ENCODE data around the gene GTF2H2. TPM values are rescaled to one million over a fixed set of nuclear protein-coding genes. Genes with fewer than 3 reads are reported as not detected.
A peak's percentile ranks its signal among the peaks of the same experiment; 100 is the strongest.
"Not testable (repeated sequence)": the region's sequence is repeated elsewhere in the genome, so short reads cannot be mapped to it uniquely, and the experiment has no call there.

GTF2H2 gene
- total RNA-seq = 37.2 and 41.1 TPM in 2 replicates

- intact Hi-C loops (cut with micrococcal nuclease); H3K4me1 Mint-ChIP-seq; H3K9me3 Mint-ChIP-seq; H3K27me3 Mint-ChIP-seq; H3K4me3 Mint-ChIP-seq; DNase-seq; H3K36me3 Mint-ChIP-seq (ENCODE audit: low read depth); H3K27ac Mint-ChIP-seq: not testable (repeated sequence)
Observed at GRCh38 chr5:71067262-71067928, at the start of gene GTF2H2. TSS of gene GTF2H2 (minus strand) at chr5:71067676. CDS start at chr5:71062763, 4,913 bp downstream.

- H3K9me3 Mint-ChIP-seq; H3K27me3 Mint-ChIP-seq; H3K4me1 Mint-ChIP-seq; H3K4me3 Mint-ChIP-seq; intact Hi-C loops (cut with micrococcal nuclease); H3K27ac Mint-ChIP-seq; H3K36me3 Mint-ChIP-seq (ENCODE audit: low read depth); DNase-seq: not testable (repeated sequence)
Observed at GRCh38 chr5:71109730-71110275, 42.3 kb upstream of the GTF2H2 start.

- H3K4me1 Mint-ChIP-seq; DNase-seq; H3K36me3 Mint-ChIP-seq (ENCODE audit: low read depth); H3K27ac Mint-ChIP-seq; H3K27me3 Mint-ChIP-seq; H3K4me3 Mint-ChIP-seq; H3K9me3 Mint-ChIP-seq; intact Hi-C loops (cut with micrococcal nuclease): not testable (repeated sequence)
Observed at GRCh38 chr5:71099996-71100395, 32.5 kb upstream of the GTF2H2 start.

- H3K4me3 Mint-ChIP-seq; H3K36me3 Mint-ChIP-seq (ENCODE audit: low read depth); H3K27me3 Mint-ChIP-seq; H3K9me3 Mint-ChIP-seq; H3K4me1 Mint-ChIP-seq; DNase-seq; intact Hi-C loops (cut with micrococcal nuclease); H3K27ac Mint-ChIP-seq: not testable (repeated sequence)
Observed at GRCh38 chr5:71097930-71098203, 30.4 kb upstream of the GTF2H2 start.

- H3K36me3 Mint-ChIP-seq (ENCODE audit: low read depth); H3K27ac Mint-ChIP-seq; intact Hi-C loops (cut with micrococcal nuclease); H3K4me3 Mint-ChIP-seq; H3K27me3 Mint-ChIP-seq; H3K9me3 Mint-ChIP-seq; H3K4me1 Mint-ChIP-seq: not testable (repeated sequence)
- DNase-seq = peak; percentile 44
Observed at GRCh38 chr5:71097173-71097929, 29.9 kb upstream of the GTF2H2 start.

- H3K4me1 Mint-ChIP-seq; intact Hi-C loops (cut with micrococcal nuclease); DNase-seq; H3K4me3 Mint-ChIP-seq; H3K27ac Mint-ChIP-seq; H3K9me3 Mint-ChIP-seq; H3K36me3 Mint-ChIP-seq (ENCODE audit: low read depth); H3K27me3 Mint-ChIP-seq: not testable (repeated sequence)
Observed at GRCh38 chr5:71089773-71090172, 22.3 kb upstream of the GTF2H2 start.

- H3K27me3 Mint-ChIP-seq; H3K4me1 Mint-ChIP-seq; H3K27ac Mint-ChIP-seq; H3K36me3 Mint-ChIP-seq (ENCODE audit: low read depth); intact Hi-C loops (cut with micrococcal nuclease); DNase-seq; H3K9me3 Mint-ChIP-seq; H3K4me3 Mint-ChIP-seq: not testable (repeated sequence)
Observed at GRCh38 chr5:71088754-71089153, 21.3 kb upstream of the GTF2H2 start.

GRCh38 chr5:71086145-71086544 is 18.7 kb upstream of the GTF2H2 start:
- H3K27ac Mint-ChIP-seq; H3K27me3 Mint-ChIP-seq; H3K36me3 Mint-ChIP-seq (ENCODE audit: low read depth); DNase-seq; H3K4me1 Mint-ChIP-seq; H3K4me3 Mint-ChIP-seq; intact Hi-C loops (cut with micrococcal nuclease); H3K9me3 Mint-ChIP-seq: not testable (repeated sequence)

- H3K9me3 Mint-ChIP-seq; DNase-seq; H3K27me3 Mint-ChIP-seq; H3K4me1 Mint-ChIP-seq; intact Hi-C loops (cut with micrococcal nuclease); H3K4me3 Mint-ChIP-seq; H3K36me3 Mint-ChIP-seq (ENCODE audit: low read depth); H3K27ac Mint-ChIP-seq: not testable (repeated sequence)
Observed at GRCh38 chr5:71084280-71085063, 17.0 kb upstream of the GTF2H2 start.

GRCh38 chr5:71082898-71083297 is 15.4 kb upstream of the GTF2H2 start:
- H3K36me3 Mint-ChIP-seq (ENCODE audit: low read depth); DNase-seq; H3K9me3 Mint-ChIP-seq; intact Hi-C loops (cut with micrococcal nuclease); H3K27me3 Mint-ChIP-seq; H3K4me3 Mint-ChIP-seq; H3K27ac Mint-ChIP-seq; H3K4me1 Mint-ChIP-seq: not testable (repeated sequence)

- H3K27ac Mint-ChIP-seq; H3K27me3 Mint-ChIP-seq; H3K9me3 Mint-ChIP-seq; intact Hi-C loops (cut with micrococcal nuclease); H3K36me3 Mint-ChIP-seq (ENCODE audit: low read depth); H3K4me3 Mint-ChIP-seq; H3K4me1 Mint-ChIP-seq; DNase-seq: not testable (repeated sequence)
Observed at GRCh38 chr5:71082340-71082739, 14.9 kb upstream of the GTF2H2 start.

GRCh38 chr5:71061322-71061721 is 6.2 kb downstream of the GTF2H2 start:
- DNase-seq; H3K27me3 Mint-ChIP-seq; H3K4me3 Mint-ChIP-seq; H3K27ac Mint-ChIP-seq; H3K36me3 Mint-ChIP-seq (ENCODE audit: low read depth); intact Hi-C loops (cut with micrococcal nuclease); H3K9me3 Mint-ChIP-seq; H3K4me1 Mint-ChIP-seq: not testable (repeated sequence)

GRCh38 chr5:71059426-71059825 is 8.1 kb downstream of the GTF2H2 start:
- H3K27ac Mint-ChIP-seq; H3K9me3 Mint-ChIP-seq; intact Hi-C loops (cut with micrococcal nuclease): not testable (repeated sequence)

GRCh38 chr5:71044808-71045207 is 22.7 kb downstream of the GTF2H2 start:
- peak; percentile 0 for DNase-seq
- H3K9me3 Mint-ChIP-seq; H3K4me3 Mint-ChIP-seq; H3K27ac Mint-ChIP-seq; H3K36me3 Mint-ChIP-seq (ENCODE audit: low read depth); H3K4me1 Mint-ChIP-seq; intact Hi-C loops (cut with micrococcal nuclease); H3K27me3 Mint-ChIP-seq: not testable (repeated sequence)

More at GRCh38 chr5:71059426-71059825, 8.1 kb downstream of the GTF2H2 start:
- DNase-seq; H3K36me3 Mint-ChIP-seq (ENCODE audit: low read depth); H3K27me3 Mint-ChIP-seq; H3K4me3 Mint-ChIP-seq; H3K4me1 Mint-ChIP-seq: not testable (repeated sequence)

Data from activated CD4-positive, alpha-beta T cell treated with anti-CD3 and anti-CD28 coated beads, Interleukin-2, amount 10 ng/mL, durations not matched to agents 24 days and 14 days (primary cell).